Neuronal stem cell (in vitro differentiated cells): Measurements from ENCODE around the gene SBNO2.

ENCODE experiments used
- DNase-seq: peaks from one replicate; pipeline ENCODE4 v3.0.0-alpha.2; 2013; ENCODE audit warnings: low spot score
- H2AFZ ChIP-seq: one replicate; pipeline ENCODE4 v1.6.1; 2013; ENCODE audit warnings: mild to moderate bottlenecking, low read length, inconsistent platforms
- H2AK5ac ChIP-seq: 2 replicates; pipeline ENCODE4 v1.6.1; 2013; ENCODE audit warnings: low read depth, mild to moderate bottlenecking, inconsistent platforms, low read length, moderate library complexity, mixed read lengths
- H2BK120ac ChIP-seq: 2 replicates; pipeline ENCODE4 v1.6.1; 2013; ENCODE audit warnings: low read depth, mild to moderate bottlenecking, inconsistent platforms, low read length, moderate library complexity, mixed read lengths
- H2BK12ac ChIP-seq: one replicate; pipeline ENCODE4 v1.6.1; 2013; ENCODE audit warnings: low read length, inconsistent platforms
- H2BK15ac ChIP-seq: 2 replicates; pipeline ENCODE4 v1.6.1; 2013; ENCODE audit warnings: mild to moderate bottlenecking, low read length, inconsistent platforms, mixed read lengths
- H2BK5ac ChIP-seq: one replicate; pipeline ENCODE4 v1.6.1; 2013; ENCODE audit warnings: inconsistent platforms, mild to moderate bottlenecking, low read length, moderate library complexity
- H3K14ac ChIP-seq: one replicate; pipeline ENCODE4 v1.6.1; 2013; ENCODE audit warnings: low read length, inconsistent platforms
- H3K18ac ChIP-seq: 2 replicates; pipeline ENCODE4 v1.6.1; 2013; ENCODE audit warnings: low read length, inconsistent platforms
- H3K23ac ChIP-seq: 2 replicates; pipeline ENCODE4 v1.6.1; 2013; ENCODE audit warnings: low read depth, mild to moderate bottlenecking, mixed read lengths, low read length, inconsistent platforms; ENCODE audit not compliant: poor library complexity
- H3K27ac ChIP-seq: replicated peaks from 3 replicates; pipeline ENCODE4 v1.5.1; 2013; ENCODE audit warnings: low read length, inconsistent platforms
- H3K27me3 ChIP-seq, 3 experiments: 2 replicates each; pipeline ENCODE4 v1.6.1; 2013; ENCODE audit warnings: low read length in 3 of 3, mild to moderate bottlenecking in 2 of 3, inconsistent platforms in 1 of 3, low read depth in 1 of 3, mixed read lengths in 1 of 3, moderate library complexity in 1 of 3; ENCODE audit not compliant: control insufficient read depth in 3 of 3, insufficient read depth in 3 of 3
- H3K36me3 ChIP-seq, 2 donors: replicated peaks in 1 of 2; 2 replicates each; pipeline ENCODE4 v1.6.1; 2013; ENCODE audit warnings: low read length in 2 of 2; ENCODE audit not compliant: control insufficient read depth in 2 of 2, insufficient read depth in 2 of 2
- H3K4ac ChIP-seq: 2 replicates; pipeline ENCODE4 v1.6.1; 2013; ENCODE audit warnings: inconsistent platforms, mild to moderate bottlenecking, low read length, moderate library complexity
- H3K4me1 ChIP-seq, 2 donors: 1 replicate in 1 of 2; 2 replicates in 1 of 2; pipeline ENCODE4 v1.6.1; 2013; ENCODE audit warnings: low read length in 2 of 2, low read depth in 1 of 2; ENCODE audit not compliant: control insufficient read depth in 2 of 2, insufficient read depth in 1 of 2
- H3K4me2 ChIP-seq: one replicate; pipeline ENCODE4 v1.6.1; 2013; ENCODE audit warnings: mild to moderate bottlenecking, low read length, inconsistent platforms; ENCODE audit not compliant: insufficient read depth, poor library complexity, severe bottlenecking
- H3K4me3 ChIP-seq, 2 donors: 2 replicates each; pipeline ENCODE4 v1.5.1; 2013; ENCODE audit warnings: low read length in 2 of 2, mild to moderate bottlenecking in 2 of 2, inconsistent platforms in 1 of 2, moderate library complexity in 1 of 2
- H3K79me1 ChIP-seq: one replicate; pipeline ENCODE4 v1.6.1; 2013; ENCODE audit warnings: low read depth, mild to moderate bottlenecking, inconsistent platforms, low read length, moderate library complexity
- H3K9ac ChIP-seq: one replicate; pipeline ENCODE4 v1.6.1; 2013; ENCODE audit warnings: mild to moderate bottlenecking, low read depth, low read length, inconsistent platforms; ENCODE audit not compliant: poor library complexity
- H3K9me3 ChIP-seq, 2 donors: replicated peaks in 1 of 2; 2 replicates each; pipeline versions ENCODE3 to v1.6.1; 2013; ENCODE audit warnings: low read length in 2 of 2, mild to moderate bottlenecking in 2 of 2, inconsistent platforms in 1 of 2, low read depth in 1 of 2, mixed read lengths in 1 of 2, moderate library complexity in 1 of 2; ENCODE audit not compliant: control insufficient read depth in 2 of 2, insufficient read depth in 1 of 2
- H4K8ac ChIP-seq: one replicate; pipeline ENCODE4 v1.6.1; 2013; ENCODE audit warnings: low read depth, mild to moderate bottlenecking, inconsistent platforms, low read length, moderate library complexity
- H4K91ac ChIP-seq: one replicate; pipeline ENCODE4 v1.6.1; 2013; ENCODE audit warnings: low read length, low read depth, mild to moderate bottlenecking, inconsistent platforms; ENCODE audit not compliant: poor library complexity
- WGBS, 2 donors: extraction: QIAGEN DNeasy Blood & Tissue Kit; methylation state at CpG; one replicate each; pipeline ENCODE4 v1.1.7; 2013; ENCODE audit warnings: missing lambda C conversion rate in 2 of 2, mixed read lengths in 1 of 2; ENCODE audit not compliant: insufficient read length in 2 of 2, insufficient replicate concordance in 1 of 2; ENCODE audit errors: extremely low coverage in 2 of 2; 5-methylcytosine and 5-hydroxymethylcytosine counted together

The SBNO2 gene

GRCh38 chr19:1068009-1069001, 105.8 kb downstream of the SBNO2 start:
- no peak for DNase-seq
- H3K36me3 ChIP-seq = peaks cover 0 to 8% of the 10 kb centered on the region in 2 donors
- peak overlapping the region; percentile 92 for H2BK15ac ChIP-seq
- H2BK120ac ChIP-seq = no peak overlapping the region
- H3K18ac ChIP-seq = no peak overlapping the region
- peak overlapping the region; percentile 55 for H3K23ac ChIP-seq
- H3K4me3 ChIP-seq = no peak overlapping the region
- H2AK5ac ChIP-seq = peak overlapping the region; percentile 97
- no peak overlapping the region for H3K14ac ChIP-seq
- H3K4me1 ChIP-seq = peaks cover 8 to 12% of the 10 kb centered on the region in 2 donors
- H3K27me3 ChIP-seq = peaks cover 4 to 49% (median 46%) of the 10 kb centered on the region in 3 experiments
- H2BK12ac ChIP-seq = peak overlapping the region; percentile 94
- H4K8ac ChIP-seq = no peak overlapping the region
- peak overlapping the region; percentile 60 for H3K9ac ChIP-seq
- H3K9me3 ChIP-seq = peaks cover 0 to 3% of the 10 kb centered on the region in 2 donors
- H3K4me2 ChIP-seq = no peak overlapping the region
- H2BK5ac ChIP-seq = peak overlapping the region; percentile 53
- no peak overlapping the region for H2AFZ ChIP-seq
- H3K27ac ChIP-seq = no peak overlapping the region
- peak overlapping the region; percentile 53 for H4K91ac ChIP-seq
- H3K4ac ChIP-seq = no peak overlapping the region
- WGBS, 2 donors = no CpG with 5 or more reads among the region's 45 CpGs
- peaks cover 5% of the 10 kb centered on the region for H3K79me1 ChIP-seq

- peaks cover 4 to 49% (median 46%) of the 10 kb centered on the region in 3 experiments for H3K27me3 ChIP-seq
- H2AFZ ChIP-seq = peak overlapping the region; percentile 88
- peaks cover 5% of the 10 kb centered on the region for H3K79me1 ChIP-seq
- peak overlapping the region; percentile 97 for H2AK5ac ChIP-seq
- H3K9me3 ChIP-seq = peaks cover 0 to 3% of the 10 kb centered on the region in 2 donors
- H2BK5ac ChIP-seq = peak overlapping the region; percentile 53
- peak overlapping the region; percentile 93 for H3K23ac ChIP-seq
- H2BK120ac ChIP-seq = no peak overlapping the region
- H3K4me2 ChIP-seq = peak overlapping the region; percentile 73
- WGBS, 2 donors = no CpG with 5 or more reads among the region's 38 CpGs
- H3K4ac ChIP-seq = no peak overlapping the region
- H3K4me3 ChIP-seq = peak overlapping the region in 1 of 2 donors; percentile 33
- no peak overlapping the region for H2BK12ac ChIP-seq
- no peak overlapping the region for H4K8ac ChIP-seq
- no peak overlapping the region for H3K9ac ChIP-seq
- no peak overlapping the region for H2BK15ac ChIP-seq
- H3K4me1 ChIP-seq = peaks cover 8 to 12% of the 10 kb centered on the region in 2 donors
- H4K91ac ChIP-seq = no peak overlapping the region
- H3K27ac ChIP-seq = no peak overlapping the region
- DNase-seq = no peak
- H3K36me3 ChIP-seq = no peaks in the 10 kb centered on the region
- no peak overlapping the region for H3K14ac ChIP-seq
- H3K18ac ChIP-seq = peak overlapping the region; percentile 97
Observed at GRCh38 chr19:1067341-1067957, 106.6 kb downstream of the SBNO2 start.

DNA sequence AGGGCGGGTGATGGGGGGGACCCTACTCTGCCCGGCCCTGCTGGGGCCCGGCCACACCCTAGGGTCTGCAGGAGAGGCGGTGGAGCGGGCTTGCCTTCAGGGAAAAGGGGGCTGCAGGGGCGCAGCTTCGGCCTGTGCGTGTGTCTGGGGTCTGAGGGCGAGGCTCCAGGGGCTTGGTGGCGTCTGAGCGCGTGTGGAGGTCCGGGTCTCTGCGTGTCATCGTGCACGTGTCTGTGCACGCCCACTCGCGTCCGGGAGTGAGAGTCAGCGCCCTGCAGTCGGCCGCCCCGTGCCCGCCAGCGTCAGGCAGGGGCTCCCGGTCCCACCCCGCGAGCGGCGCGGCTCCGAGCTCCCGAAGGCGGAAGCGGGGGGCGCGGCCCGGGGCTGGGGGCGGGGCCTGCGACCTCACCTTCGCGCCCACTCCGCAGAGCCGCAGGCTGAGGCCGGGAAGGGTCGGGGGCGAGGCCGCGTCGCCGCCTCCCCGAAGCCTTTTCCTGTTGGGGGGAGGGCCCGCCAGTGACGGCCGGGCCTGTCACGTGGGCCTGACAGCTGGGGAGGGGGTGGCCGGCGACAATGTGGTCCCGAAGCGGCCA, 107.2 kb downstream of the SBNO2 start, which contains the start of gene ARHGAP45:
ARHGAP45 (plus strand) TSS at position 420 of the 593 bp plus-strand sequence. CDS start 239 bp downstream, outside the sequence.
- peak within 1 kb of the TSS; percentile 88 for H2AFZ ChIP-seq
- WGBS, 2 donors = no CpG with 5 or more reads among the region's 61 CpGs
- H2BK120ac ChIP-seq = peak within 1 kb of the TSS; percentile 72
- peak within 1 kb of the TSS; percentile 93 for H3K23ac ChIP-seq
- peak within 1 kb of the TSS; percentile 53 for H2BK5ac ChIP-seq
- no peak within 1 kb of the TSS for H3K4ac ChIP-seq
- peak within 1 kb of the TSS; percentile 73 for H2BK12ac ChIP-seq
- no peak for DNase-seq
- peak within 1 kb of the TSS; percentile 97 for H2AK5ac ChIP-seq
- peak within 1 kb of the TSS; percentile 73 for H3K4me2 ChIP-seq
- peak within 1 kb of the TSS; percentile 33 to 72 for H3K4me3 ChIP-seq
- peaks cover 8 to 12% of the 10 kb centered on the region in 2 donors for H3K4me1 ChIP-seq
- H2BK15ac ChIP-seq = peak within 1 kb of the TSS; percentile 98
- H3K14ac ChIP-seq = peak within 1 kb of the TSS; percentile 97
- H3K27me3 ChIP-seq = peaks cover 4 to 49% (median 46%) of the 10 kb centered on the region in 3 experiments
- peak within 1 kb of the TSS; percentile 97 for H3K18ac ChIP-seq
- no peaks in the 10 kb centered on the region for H3K36me3 ChIP-seq
- H4K91ac ChIP-seq = peak within 1 kb of the TSS; percentile 53
- no peak within 1 kb of the TSS for H3K27ac ChIP-seq
- peaks cover 5% of the 10 kb centered on the region for H3K79me1 ChIP-seq
- H4K8ac ChIP-seq = peak within 1 kb of the TSS; percentile 72
- peaks cover 0 to 3% of the 10 kb centered on the region in 2 donors for H3K9me3 ChIP-seq
- peak within 1 kb of the TSS; percentile 60 for H3K9ac ChIP-seq
